Suprapubic skin (tissue), 4 donors: ENCODE results near the gene SCAMP5. TPM values are rescaled to one million over a fixed set of nuclear protein-coding genes. Genes with fewer than 3 reads are reported as not detected.

Experiments used
- DNase-seq, 2 donors: peaks; one replicate each; pipeline ENCODE4 v3.0.0-alpha.2; 2019; ENCODE audit warnings: low spot score in 2 of 2
- H3K27ac ChIP-seq: fragments of 200-600 bp; sonication (generic); one replicate; pipeline ENCODE4 v1.5.1; 2019
- H3K27me3 ChIP-seq: fragments of 200-600 bp; sonication (generic); one replicate; pipeline ENCODE4 v1.5.1; 2019
- H3K36me3 ChIP-seq: fragments of 200-600 bp; sonication (generic); one replicate; pipeline ENCODE4 v1.5.1; 2019
- H3K4me1 ChIP-seq: fragments of 200-600 bp; sonication (generic); one replicate; pipeline ENCODE4 v1.5.1; 2019
- H3K4me3 ChIP-seq: fragments of 200-600 bp; sonication (generic); one replicate; pipeline ENCODE4 v1.5.1; 2019; ENCODE audit warnings: mild to moderate bottlenecking
- H3K9me3 ChIP-seq: fragments of 200-600 bp; sonication (generic); one replicate; pipeline ENCODE4 v1.5.1; 2019
- CTCF ChIP-seq, 2 donors: fragments of 200-600 bp in 1 of 2; fragments of 450-650 bp in 1 of 2; sonication (generic) in 1 of 2; IDR thresholded peaks; one replicate each; pipeline ENCODE4 v1.5.1; 2016 to 2019; ENCODE audit warnings: antibody characterized with exemption in 2 of 2, mild to moderate bottlenecking in 1 of 2, moderate library complexity in 1 of 2
- EP300 ChIP-seq: sonication (generic); formaldehyde crosslinking; IDR thresholded peaks from one replicate; pipeline ENCODE4 v1.6.1; 2017; ENCODE audit warnings: antibody characterized with exemption
- POLR2A ChIP-seq, 2 donors: fragments of 450-650 bp; IDR thresholded peaks; one replicate each; pipeline ENCODE4 v1.6.1; 2017; ENCODE audit warnings: antibody characterized with exemption in 2 of 2, mild to moderate bottlenecking in 2 of 2, moderate library complexity in 2 of 2
- POLR2AphosphoS5 ChIP-seq, 3 donors: sonication (generic); formaldehyde crosslinking; IDR thresholded peaks; one replicate each; pipeline ENCODE4 v1.6.1; 2017; ENCODE audit warnings: antibody characterized with exemption in 3 of 3
- WGBS: methylation state at CpG from one replicate; pipeline ENCODE4 v1.1.5; 2018; 5-methylcytosine and 5-hydroxymethylcytosine counted together
- total RNA-seq, 4 donors: library from RNA; depleted of rRNA; stranded (reverse); fragments of >200 nt; gene quantifications; one replicate each; pipeline ENCODE4 v1.1.0, GENCODE V29; 2016

Gene SCAMP5
- total RNA-seq, 4 donors from 2014 or later, result 0.53 to 4.5 (median 2.7) TPM

GRCh38 chr15:75044258-75044878 is 49.0 kb downstream of the SCAMP5 start:
- Histone ChIP-seq H3K27ac (peak overlapping the region; percentile 72), H3K27me3 (no peaks in the 10 kb centered on the region), H3K4me1 (peaks cover 64% of the 10 kb centered on the region), H3K36me3 (no peaks in the 10 kb centered on the region), H3K9me3 (no peaks in the 10 kb centered on the region), H3K4me3 (peak overlapping the region; percentile 18)
- no peak for TF ChIP-seq EP300
- no peak for TF ChIP-seq POLR2AphosphoS5 (IDR thresholded peaks at IDR 0.05)
- no peak for TF ChIP-seq POLR2A (IDR thresholded peaks at IDR 0.05)
- no peak for TF ChIP-seq CTCF (IDR thresholded peaks at IDR 0.05)
- 92% methylated on average over 7 of the region's 14 CpGs for WGBS
- DNase-seq, result no peak

GRCh38 chr15:75045332-75046015 is 50.1 kb downstream of the SCAMP5 start:
- Histone ChIP-seq H3K27ac (no peak overlapping the region), H3K9me3 (no peaks in the 10 kb centered on the region), H3K36me3 (no peaks in the 10 kb centered on the region), H3K27me3 (no peaks in the 10 kb centered on the region), H3K4me1 (peaks cover 63% of the 10 kb centered on the region), H3K4me3 (no peak overlapping the region)
- WGBS, result 97% methylated on average over 6 of the region's 6 CpGs
- no peak for DNase-seq
- no peak for TF ChIP-seq EP300
- no peak for TF ChIP-seq POLR2A (IDR thresholded peaks at IDR 0.05)
- no peak for TF ChIP-seq POLR2AphosphoS5 (IDR thresholded peaks at IDR 0.05)
- no peak for TF ChIP-seq CTCF (IDR thresholded peaks at IDR 0.05)

- WGBS, result 98% methylated on average over 7 of the region's 10 CpGs
- DNase-seq, result no peak
- H3K27ac ChIP-seq, result no peak overlapping the region
- TF ChIP-seq POLR2AphosphoS5 (IDR thresholded peaks at IDR 0.05) (no peak), CTCF (IDR thresholded peaks at IDR 0.05) (no peak), EP300 (no peak), POLR2A (IDR thresholded peaks at IDR 0.05) (no peak)
- no peaks in the 10 kb centered on the region for H3K36me3 ChIP-seq
- no peaks in the 10 kb centered on the region for H3K27me3 ChIP-seq
- H3K4me1 ChIP-seq, result peaks cover 46% of the 10 kb centered on the region
- no peak overlapping the region for H3K4me3 ChIP-seq
- H3K9me3 ChIP-seq, result no peaks in the 10 kb centered on the region
These were observed 53.0 kb downstream of the SCAMP5 start for GRCh38 chr15:75048394-75048793.

GRCh38 chr15:75049392-75049791 is 54.0 kb downstream of the SCAMP5 start:
- 33% methylated on average over 6 of the region's 11 CpGs for WGBS
- no peaks in the 10 kb centered on the region for H3K27me3 ChIP-seq
- H3K9me3 ChIP-seq, result no peaks in the 10 kb centered on the region
- TF ChIP-seq CTCF (IDR thresholded peaks at IDR 0.05), result no peak
- no peak for TF ChIP-seq EP300
- no peak for TF ChIP-seq POLR2A (IDR thresholded peaks at IDR 0.05)
- no peak for TF ChIP-seq POLR2AphosphoS5 (IDR thresholded peaks at IDR 0.05)
- no peak for DNase-seq
- H3K4me3 ChIP-seq, result no peak overlapping the region
- H3K4me1 ChIP-seq, result peaks cover 36% of the 10 kb centered on the region
- H3K27ac ChIP-seq, result no peak overlapping the region
- H3K36me3 ChIP-seq, result no peaks in the 10 kb centered on the region

GRCh38 chr15:75050283-75050682 is 54.9 kb downstream of the SCAMP5 start:
- no peak for TF ChIP-seq CTCF (IDR thresholded peaks at IDR 0.05)
- no peak for TF ChIP-seq EP300
- TF ChIP-seq POLR2A (IDR thresholded peaks at IDR 0.05), result no peak
- TF ChIP-seq POLR2AphosphoS5 (IDR thresholded peaks at IDR 0.05), result no peak
- Histone ChIP-seq H3K27ac (no peak overlapping the region), H3K27me3 (no peaks in the 10 kb centered on the region), H3K4me3 (no peak overlapping the region), H3K36me3 (no peaks in the 10 kb centered on the region), H3K9me3 (no peaks in the 10 kb centered on the region), H3K4me1 (peaks cover 27% of the 10 kb centered on the region)
- DNase-seq, result no peak
- no CpG with 5 or more reads among the region's 2 CpGs for WGBS
